ENCODE results near the gene SMPDL3B.
A peak's percentile ranks its signal among the peaks of the same experiment; 100 is the strongest.

SMPDL3B gene

GRCh38 chr1:27928216-27928954, 6.4 kb upstream of the SMPDL3B start:
- Mint-ChIP-seq H3K27ac (no peak overlapping the region), H3K27me3 (no peaks in the 10 kb centered on the region), H3K4me1 (peaks cover 17% of the 10 kb centered on the region), H3K36me3 (no peaks in the 10 kb centered on the region), H3K9me3 (no peaks in the 10 kb centered on the region), H3K4me3 (no peak overlapping the region)
- ATAC-seq: no peak

- Mint-ChIP-seq H3K27me3 (peaks cover 15% of the 10 kb centered on the region), H3K9me3 (no peaks in the 10 kb centered on the region), H3K4me1 (peaks cover 27% of the 10 kb centered on the region), H3K27ac (no peak overlapping the region), H3K4me3 (no peak overlapping the region), H3K36me3 (no peaks in the 10 kb centered on the region)
- ATAC-seq: no peak
Measured at GRCh38 chr1:27931184-27931583, 3.6 kb upstream of the SMPDL3B start.

- peak; percentile 66 for ATAC-seq
Measured at GRCh38 chr1:27931759-27932158, 3.0 kb upstream of the SMPDL3B start.

GRCh38 chr1:27935721-27936120, 921 bp downstream of the SMPDL3B start:
- no peaks in the 10 kb centered on the region for H3K9me3 Mint-ChIP-seq
- H3K4me3 Mint-ChIP-seq: no peak overlapping the region
- H3K27ac Mint-ChIP-seq: peak overlapping the region; percentile 23
- no peak for ATAC-seq
- no peaks in the 10 kb centered on the region for H3K36me3 Mint-ChIP-seq
- H3K27me3 Mint-ChIP-seq: peaks cover 15% of the 10 kb centered on the region
- H3K4me1 Mint-ChIP-seq: peaks cover 33% of the 10 kb centered on the region

More at GRCh38 chr1:27931759-27932158, 3.0 kb upstream of the SMPDL3B start:
- no peaks in the 10 kb centered on the region for H3K36me3 Mint-ChIP-seq
- no peak overlapping the region for H3K4me3 Mint-ChIP-seq
- no peak overlapping the region for H3K27ac Mint-ChIP-seq
- H3K9me3 Mint-ChIP-seq: no peaks in the 10 kb centered on the region
- peaks cover 27% of the 10 kb centered on the region for H3K4me1 Mint-ChIP-seq
- H3K27me3 Mint-ChIP-seq: peaks cover 15% of the 10 kb centered on the region

- ATAC-seq: no peak
- Mint-ChIP-seq H3K27me3 (peaks cover 15% of the 10 kb centered on the region), H3K4me3 (no peak overlapping the region), H3K9me3 (no peaks in the 10 kb centered on the region), H3K36me3 (no peaks in the 10 kb centered on the region), H3K4me1 (peaks cover 31% of the 10 kb centered on the region), H3K27ac (no peak overlapping the region)
Measured at GRCh38 chr1:27936370-27936769, 1.6 kb downstream of the SMPDL3B start.

GRCh38 chr1:27937524-27937836, 2.7 kb downstream of the SMPDL3B start:
- Mint-ChIP-seq H3K4me1 (peaks cover 20% of the 10 kb centered on the region), H3K4me3 (no peak overlapping the region), H3K36me3 (no peaks in the 10 kb centered on the region), H3K27me3 (peaks cover 15% of the 10 kb centered on the region), H3K27ac (no peak overlapping the region), H3K9me3 (no peaks in the 10 kb centered on the region)
- no peak for ATAC-seq

- ATAC-seq: no peak
- Mint-ChIP-seq H3K27ac (no peak overlapping the region), H3K27me3 (peaks cover 15% of the 10 kb centered on the region), H3K9me3 (no peaks in the 10 kb centered on the region), H3K4me3 (no peak overlapping the region), H3K4me1 (peaks cover 16% of the 10 kb centered on the region), H3K36me3 (no peaks in the 10 kb centered on the region)
Measured at GRCh38 chr1:27938488-27938887, 3.7 kb downstream of the SMPDL3B start.

GRCh38 chr1:27940297-27940696, 5.5 kb downstream of the SMPDL3B start:
- no peak overlapping the region for H3K4me3 Mint-ChIP-seq

GRCh38 chr1:27940870-27941560, 6.2 kb downstream of the SMPDL3B start:
- no peak for ATAC-seq
- peaks cover 6% of the 10 kb centered on the region for H3K4me1 Mint-ChIP-seq
- H3K27ac Mint-ChIP-seq: no peak overlapping the region
- H3K36me3 Mint-ChIP-seq: no peaks in the 10 kb centered on the region
- H3K4me3 Mint-ChIP-seq: no peak overlapping the region
- H3K9me3 Mint-ChIP-seq: no peaks in the 10 kb centered on the region
- peaks cover under 1% of the 10 kb centered on the region for H3K27me3 Mint-ChIP-seq

More at GRCh38 chr1:27940297-27940696, 5.5 kb downstream of the SMPDL3B start:
- peak overlapping the region; percentile 23 for H3K27ac Mint-ChIP-seq
- H3K9me3 Mint-ChIP-seq: no peaks in the 10 kb centered on the region
- H3K36me3 Mint-ChIP-seq: no peaks in the 10 kb centered on the region
- peaks cover 9% of the 10 kb centered on the region for H3K4me1 Mint-ChIP-seq
- no peak for ATAC-seq
- H3K27me3 Mint-ChIP-seq: peaks cover 7% of the 10 kb centered on the region

- Mint-ChIP-seq H3K27me3 (no peaks in the 10 kb centered on the region), H3K4me3 (no peak overlapping the region), H3K36me3 (no peaks in the 10 kb centered on the region), H3K9me3 (no peaks in the 10 kb centered on the region), H3K4me1 (peaks cover 6% of the 10 kb centered on the region), H3K27ac (no peak overlapping the region)
- no peak for ATAC-seq
Measured at GRCh38 chr1:27941671-27942540, 7.1 kb downstream of the SMPDL3B start.

- peak; percentile 17 for ATAC-seq
- H3K9me3 Mint-ChIP-seq: no peaks in the 10 kb centered on the region
Measured at GRCh38 chr1:27945020-27945419, 10.2 kb downstream of the SMPDL3B start.

GRCh38 chr1:27949027-27949426, 14.2 kb downstream of the SMPDL3B start:
- ATAC-seq: no peak
- H3K36me3 Mint-ChIP-seq: no peaks in the 10 kb centered on the region
- no peaks in the 10 kb centered on the region for H3K27me3 Mint-ChIP-seq
- H3K4me1 Mint-ChIP-seq: no peaks in the 10 kb centered on the region
- no peak overlapping the region for H3K4me3 Mint-ChIP-seq
- no peak overlapping the region for H3K27ac Mint-ChIP-seq
- H3K9me3 Mint-ChIP-seq: no peaks in the 10 kb centered on the region

More at GRCh38 chr1:27945020-27945419, 10.2 kb downstream of the SMPDL3B start:
- H3K4me3 Mint-ChIP-seq: no peak overlapping the region
- H3K36me3 Mint-ChIP-seq: no peaks in the 10 kb centered on the region
- no peaks in the 10 kb centered on the region for H3K27me3 Mint-ChIP-seq
- H3K4me1 Mint-ChIP-seq: peaks cover 4% of the 10 kb centered on the region
- no peak overlapping the region for H3K27ac Mint-ChIP-seq

- ATAC-seq: no peak
- no peak overlapping the region for H3K4me3 Mint-ChIP-seq
- no peaks in the 10 kb centered on the region for H3K4me1 Mint-ChIP-seq
- H3K27me3 Mint-ChIP-seq: peaks cover 7% of the 10 kb centered on the region
- H3K9me3 Mint-ChIP-seq: no peaks in the 10 kb centered on the region
- no peak overlapping the region for H3K27ac Mint-ChIP-seq
- no peaks in the 10 kb centered on the region for H3K36me3 Mint-ChIP-seq
Measured at GRCh38 chr1:27951396-27951795, 16.6 kb downstream of the SMPDL3B start.

GRCh38 chr1:27952147-27952546, 17.3 kb downstream of the SMPDL3B start:
- Mint-ChIP-seq H3K9me3 (no peaks in the 10 kb centered on the region), H3K4me3 (no peak overlapping the region), H3K27me3 (peaks cover 7% of the 10 kb centered on the region), H3K4me1 (no peaks in the 10 kb centered on the region), H3K36me3 (no peaks in the 10 kb centered on the region), H3K27ac (no peak overlapping the region)
- ATAC-seq: no peak

- Mint-ChIP-seq H3K27me3 (peaks cover 7% of the 10 kb centered on the region), H3K4me1 (no peaks in the 10 kb centered on the region), H3K27ac (no peak overlapping the region), H3K9me3 (no peaks in the 10 kb centered on the region), H3K36me3 (no peaks in the 10 kb centered on the region), H3K4me3 (no peak overlapping the region)
- ATAC-seq: no peak
Measured at GRCh38 chr1:27954186-27954585, 19.4 kb downstream of the SMPDL3B start.

All from stimulated activated memory B cell treated with anti-CD40 and anti-IgM and Interleukin-4, amounts not matched to agents 10 μg/mL and 1 μg/mL and 100 μg/mL, for 72 hours (primary cell).